SH-SY5Y (cell line): ENCODE results near the gene ASAP2.

Experiments
- GATA2 ChIP-seq: IDR thresholded peaks from 2 replicates; pipeline ENCODE4 v1.6.1; 2011; ENCODE audit warnings: mild to moderate bottlenecking, low read depth, low read length
- GATA3 ChIP-seq: IDR thresholded peaks from 2 replicates; pipeline ENCODE4 v1.6.1; 2011; ENCODE audit warnings: low read depth, mild to moderate bottlenecking, low read length, moderate library complexity

GRCh38 chr2:9336241-9336575 lies 129.6 kb downstream of the ASAP2 start:
- TF ChIP-seq GATA2 = no peak
- TF ChIP-seq GATA3 = no peak
